Erythroblast (primary cell): Measurements from ENCODE around the gene POTEM.
"Not testable (repeated sequence)": the region's sequence is repeated elsewhere in the genome, so short reads cannot be mapped to it uniquely, and the experiment has no call there.

Experiments used
- DNase-seq, 2 experiments: peaks; one replicate each; lab custom pipeline; 2025; lab: John Stamatoyannopoulos, UW

The POTEM gene

GRCh38 chr14:19036811-19037382 lies 69.7 kb downstream of the POTEM start:
- DNase-seq, result not testable (repeated sequence)

DNA sequence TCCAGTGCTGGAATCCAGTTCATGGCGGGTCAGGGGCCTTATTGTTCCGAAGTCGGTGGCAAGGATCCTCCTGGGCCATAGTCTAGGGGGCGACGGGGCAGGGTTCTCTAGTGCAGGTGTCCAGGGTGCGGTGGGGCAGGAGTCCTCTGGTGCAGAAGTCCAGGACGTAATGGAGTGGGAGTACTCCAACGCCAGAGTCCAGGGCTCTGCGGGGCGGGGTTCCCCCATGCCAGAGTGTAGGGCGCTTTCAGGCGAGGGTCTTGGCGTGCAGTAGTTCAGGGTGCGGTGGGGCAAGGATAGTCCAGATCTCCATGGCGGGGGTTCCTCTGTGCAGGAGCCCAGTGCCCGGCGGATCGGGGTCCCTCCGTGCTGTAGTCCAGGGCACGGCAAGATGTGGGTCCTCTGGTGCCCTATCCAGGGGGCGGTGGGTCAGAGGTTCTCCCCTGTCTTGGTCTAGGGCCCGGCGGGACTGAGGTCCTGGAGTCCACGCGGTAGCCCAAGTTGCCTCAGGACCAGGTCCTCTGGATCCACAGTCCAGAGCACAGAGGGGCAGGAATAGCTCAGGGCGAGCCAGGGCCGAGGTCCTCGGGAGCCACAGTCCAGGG lies 70.9 kb downstream of the POTEM start:
- DNase-seq, result not testable (repeated sequence)

- not testable (repeated sequence) for DNase-seq
Measured at GRCh38 chr14:19038785-19039184, 71.6 kb downstream of the POTEM start.

- DNase-seq, result not testable (repeated sequence)
Measured at GRCh38 chr14:19043384-19043783, 76.2 kb downstream of the POTEM start.
